Vagina (tissue), 2 donors: ENCODE data around the gene IL1A. TPM values are rescaled to one million over a fixed set of nuclear protein-coding genes. Genes with fewer than 3 reads are reported as not detected.

Experiments used
- DNase-seq, 2 donors: peaks; one replicate each; pipeline ENCODE4 v3.0.0-alpha.2; 2017; ENCODE audit errors: extremely low spot score in 2 of 2
- H3K27ac ChIP-seq: fragments of 200-600 bp; sonication (generic); one replicate; pipeline ENCODE4 v1.5.1; 2019
- H3K27me3 ChIP-seq: fragments of 200-600 bp; sonication (generic); one replicate; pipeline ENCODE4 v1.5.1; 2019
- H3K36me3 ChIP-seq, 2 donors: fragments of 200-600 bp; sonication (generic); one replicate each; pipeline ENCODE4 v1.5.1; 2017 to 2019
- H3K4me1 ChIP-seq: fragments of 200-600 bp; sonication (generic); one replicate; pipeline ENCODE4 v1.5.1; 2019
- H3K4me3 ChIP-seq, 2 donors: fragments of 200-600 bp; sonication (generic); 1 replicate in 1 of 2; 2 replicates in 1 of 2; pipeline ENCODE4 v1.5.1; 2016 to 2019
- H3K9me3 ChIP-seq: fragments of 200-600 bp; sonication (generic); one replicate; pipeline ENCODE4 v1.5.1; 2019
- CTCF ChIP-seq, 3 experiments: fragments of 450-650 bp in 2 of 3; fragments of 200-600 bp in 1 of 3; sonication (generic) in 1 of 3; IDR thresholded peaks; one replicate each; pipeline ENCODE4 v1.5.1; 2017 to 2019; ENCODE audit warnings: antibody characterized with exemption in 3 of 3, mild to moderate bottlenecking in 2 of 3, moderate library complexity in 2 of 3
- POLR2A ChIP-seq, 2 donors: fragments of 450-650 bp; IDR thresholded peaks; one replicate each; pipeline ENCODE4 v1.6.1; 2017; ENCODE audit warnings: antibody characterized with exemption in 2 of 2, mild to moderate bottlenecking in 2 of 2, moderate library complexity in 2 of 2
- POLR2AphosphoS5 ChIP-seq, 2 donors: sonication (generic); formaldehyde crosslinking; IDR thresholded peaks; one replicate each; pipeline ENCODE4 v1.9.0; 2017; ENCODE audit warnings: antibody characterized with exemption in 2 of 2, mild to moderate bottlenecking in 2 of 2, low read depth in 1 of 2; ENCODE audit not compliant: insufficient read depth in 1 of 2
- intact Hi-C: fragments of 100-400 bp; cut with DNase I; formaldehyde crosslinking; loops from one replicate; pipeline ENCODE4 v1.15.1; 2023
- total RNA-seq: library from RNA; depleted of rRNA; stranded (reverse); fragments of >200 nt; gene quantifications from one replicate; pipeline ENCODE4 v1.2.3, GENCODE V29; 2016

Gene IL1A
- total RNA-seq, 1 donor from 2014 or later: 0.98 TPM

GRCh38 chr2:112817082-112817689 lies 32.9 kb upstream of the IL1A start:
- Histone ChIP-seq H3K36me3 (no peaks in the 10 kb centered on the region), H3K27me3 (no peaks in the 10 kb centered on the region), H3K27ac (no peak overlapping the region), H3K4me3 (no peak overlapping the region), H3K9me3 (no peaks in the 10 kb centered on the region), H3K4me1 (peaks cover 10% of the 10 kb centered on the region)
- DNase-seq: no peak
- TF ChIP-seq POLR2AphosphoS5 (IDR thresholded peaks at IDR 0.05; ENCODE audit: insufficient read depth in 1 of 2, low read depth in 1 of 2) (no peak), POLR2A (IDR thresholded peaks at IDR 0.05) (no peak), CTCF (IDR thresholded peaks at IDR 0.05) (no peak)
- intact Hi-C loops: no loop called here

- TF ChIP-seq CTCF (IDR thresholded peaks at IDR 0.05) (no peak), POLR2A (IDR thresholded peaks at IDR 0.05) (no peak), POLR2AphosphoS5 (IDR thresholded peaks at IDR 0.05; ENCODE audit: insufficient read depth in 1 of 2, low read depth in 1 of 2) (no peak)
- Histone ChIP-seq H3K9me3 (no peaks in the 10 kb centered on the region), H3K4me1 (peaks cover 19% of the 10 kb centered on the region), H3K27ac (no peak overlapping the region), H3K27me3 (no peaks in the 10 kb centered on the region), H3K36me3 (no peaks in the 10 kb centered on the region), H3K4me3 (no peak overlapping the region)
- intact Hi-C loops: no loop called here
- DNase-seq: no peak
Measured at GRCh38 chr2:112814278-112814677, 30.0 kb upstream of the IL1A start.

GRCh38 chr2:112813280-112813966 lies 29.1 kb upstream of the IL1A start:
- H3K9me3 ChIP-seq: no peaks in the 10 kb centered on the region
- H3K4me1 ChIP-seq: peaks cover 19% of the 10 kb centered on the region
- no peak overlapping the region for H3K27ac ChIP-seq
- intact Hi-C loops: no loop called here
- TF ChIP-seq CTCF (IDR thresholded peaks at IDR 0.05): no peak
- TF ChIP-seq POLR2AphosphoS5 (IDR thresholded peaks at IDR 0.05; ENCODE audit: insufficient read depth in 1 of 2, low read depth in 1 of 2): no peak
- no peak for TF ChIP-seq POLR2A (IDR thresholded peaks at IDR 0.05)
- H3K4me3 ChIP-seq: no peak overlapping the region
- H3K27me3 ChIP-seq: no peaks in the 10 kb centered on the region
- no peaks in the 10 kb centered on the region for H3K36me3 ChIP-seq
- DNase-seq: no peak

DNA sequence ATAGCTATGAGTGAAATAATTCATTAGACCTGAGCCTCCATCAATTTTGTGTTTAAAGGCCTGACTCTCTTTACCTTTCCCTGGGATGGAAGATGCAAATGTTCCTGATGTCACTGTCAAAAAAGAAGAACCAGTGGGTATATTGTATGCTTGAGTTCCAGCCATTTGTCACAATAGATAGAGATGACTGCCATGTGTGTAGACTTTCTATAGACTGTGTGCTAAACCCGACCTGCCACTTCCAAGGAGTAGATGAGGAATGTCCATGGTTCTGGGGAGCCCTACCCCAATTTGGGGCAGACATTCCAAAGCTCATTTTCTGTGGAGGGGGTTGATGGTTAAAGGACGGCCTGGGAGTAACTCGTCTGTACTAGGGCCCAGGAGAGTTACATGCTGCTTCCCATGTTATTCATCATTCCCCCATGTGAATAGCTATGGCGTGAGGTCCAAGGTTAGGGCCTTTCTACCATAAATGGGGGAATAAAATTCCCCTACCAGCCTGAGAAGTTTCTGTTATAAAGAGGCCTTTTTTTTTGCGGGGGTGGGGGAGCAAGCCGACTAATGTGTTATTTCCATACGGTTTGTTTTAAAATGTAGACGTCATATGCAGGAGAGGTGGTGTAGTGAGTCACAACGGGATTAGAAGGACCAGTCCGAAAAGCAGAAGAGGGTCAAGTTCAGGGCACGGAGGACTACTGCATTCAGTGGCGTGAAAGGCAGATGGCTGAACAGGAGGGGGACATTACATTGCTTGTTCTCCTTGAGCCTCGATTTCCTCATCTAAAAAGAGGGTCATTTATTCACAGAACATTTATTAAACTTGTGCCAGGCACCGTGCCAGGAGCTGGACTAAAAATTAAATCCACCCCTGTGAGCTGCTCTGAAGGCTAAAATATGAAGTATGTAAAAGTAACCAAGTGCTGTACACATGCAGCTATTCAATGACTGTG lies 28.3 kb upstream of the IL1A start:
- Histone ChIP-seq H3K27me3 (no peaks in the 10 kb centered on the region), H3K9me3 (no peaks in the 10 kb centered on the region), H3K27ac (no peak overlapping the region), H3K4me1 (peaks cover 19% of the 10 kb centered on the region), H3K36me3 (no peaks in the 10 kb centered on the region), H3K4me3 (no peak overlapping the region)
- no peak for DNase-seq
- intact Hi-C loops: no loop called here
- TF ChIP-seq POLR2A (IDR thresholded peaks at IDR 0.05) (no peak), POLR2AphosphoS5 (IDR thresholded peaks at IDR 0.05; ENCODE audit: insufficient read depth in 1 of 2, low read depth in 1 of 2) (no peak), CTCF (IDR thresholded peaks at IDR 0.05) (no peak)
